HCT116 (cell line): ENCODE measurements around the gene FNDC11. TPM values are rescaled to one million over a fixed set of nuclear protein-coding genes. Genes with fewer than 3 reads are reported as not detected.

ENCODE experiments used
- ATAC-seq: fragments of 200-7000 bp; cut with Tn5 transposase; 2 replicates; pipeline ENCODE4 v1.9.1; 2020; ENCODE audit warnings: mild to moderate bottlenecking, moderate library complexity
- BruUV-seq: library from RNA; stranded (reverse); fragments of 400-500 nt; replicated peaks from 2 replicates; lab custom pipeline; 2021; lab: Mats Ljungman, UMichigan
- CTCF ChIA-PET: fragments of 300-600 bp; sonication (Branson Sonifier 250); formaldehyde crosslinking; loops from one replicate; lab custom pipeline; 2021; ENCODE audit warnings: antibody characterized with exemption; lab: Charles Lee
- POLR2A ChIA-PET: fragments of 300-600, 350-600 bp; sonication (Branson Sonifier 250); formaldehyde crosslinking; loops from one replicate; lab custom pipeline; 2021; ENCODE audit warnings: antibody characterized with exemption; lab: Charles Lee
- RAD21 ChIA-PET, 2 experiments: fragments of 300-600 bp; sonication (Branson Sonifier 250); formaldehyde crosslinking; loops; one replicate each; lab custom pipeline; 2023; ENCODE audit warnings: low total read pairs in 2 of 2; ENCODE audit not compliant: uncharacterized antibody in 2 of 2, unreplicated experiment in 2 of 2, low non-redundant PET in 1 of 2; lab: Charles Lee
- DNase-seq: peaks from one replicate; pipeline ENCODE4 v3.0.0-alpha.2; 2010; ENCODE audit warnings: low read depth, low spot score
- H2AFZ ChIP-seq: fragments of 200-600 bp; shearing (Covaris generic), sonication (generic); 2 replicates; pipeline ENCODE4 v1.6.1; 2017; ENCODE audit warnings: low read depth, mixed run types, mixed read lengths, antibody characterized with exemption, low read length; ENCODE audit not compliant: poor library complexity, severe bottlenecking
- H3K27ac ChIP-seq: 2 replicates; pipeline ENCODE4 v1.5.1; 2012; ENCODE audit warnings: low read depth, low read length
- H3K27me3 ChIP-seq: fragments of 200-600 bp; sonication (generic); 2 replicates; pipeline ENCODE4 v1.6.1; 2016; ENCODE audit warnings: mixed run types, low read length, mixed read lengths; ENCODE audit not compliant: insufficient read depth
- H3K36me3 ChIP-seq, 2 experiments: fragments of 200-500 bp in 1 of 2; fragments of 200-600 bp in 1 of 2; sonication (Bioruptor generic) in 1 of 2; sonication (generic) in 1 of 2; 2 replicates each; pipeline versions ENCODE4 v1.5.1 to v1.6.1; 2014 to 2016; ENCODE audit warnings: low read length in 2 of 2, inconsistent platforms in 1 of 2, mixed read lengths in 1 of 2, mixed run types in 1 of 2; ENCODE audit not compliant: insufficient read depth in 2 of 2, control insufficient read depth in 1 of 2
- H3K4me1 ChIP-seq, 2 experiments: fragments of 200-600 bp in 1 of 2; sonication (generic) in 1 of 2; 2 replicates each; pipeline versions ENCODE4 v1.5.1 to v1.6.1; 2012 to 2017; ENCODE audit warnings: low read length in 2 of 2, inconsistent platforms in 1 of 2, mild to moderate bottlenecking in 1 of 2, mixed read lengths in 1 of 2, mixed run types in 1 of 2, moderate library complexity in 1 of 2; ENCODE audit not compliant: insufficient read depth in 2 of 2, control insufficient read depth in 1 of 2
- H3K4me2 ChIP-seq: fragments of 200-600 bp; sonication (generic); 2 replicates; pipeline ENCODE4 v1.6.1; 2017; ENCODE audit warnings: mixed run types, low read length, mixed read lengths
- H3K4me3 ChIP-seq, 2 experiments: fragments of 200-600 bp in 1 of 2; sonication (generic) in 1 of 2; replicated peaks in 1 of 2; 2 replicates each; pipeline ENCODE4 v1.5.1; 2011 to 2016; ENCODE audit warnings: low read length in 2 of 2, control low read depth in 1 of 2, low read depth in 1 of 2, mild to moderate bottlenecking in 1 of 2, mixed read lengths in 1 of 2, mixed run types in 1 of 2
- H3K79me2 ChIP-seq: fragments of 200-600 bp; sonication (generic); 2 replicates; pipeline ENCODE4 v1.6.1; 2017; ENCODE audit warnings: mild to moderate bottlenecking, mixed run types, low read length, moderate library complexity, mixed read lengths; ENCODE audit not compliant: insufficient read depth
- H3K9ac ChIP-seq: fragments of 200-600 bp; sonication (generic); 2 replicates; pipeline ENCODE4 v1.6.1; 2016; ENCODE audit warnings: low read length, mixed read lengths
- H3K9me2 ChIP-seq: fragments of 200-600 bp; sonication (generic), shearing (Covaris generic); 2 replicates; pipeline ENCODE4 v1.6.1; 2017; ENCODE audit warnings: mixed run types, mild to moderate bottlenecking, moderate library complexity; ENCODE audit not compliant: insufficient read depth
- H3K9me3 ChIP-seq, 2 experiments: fragments of 200-500 bp in 1 of 2; fragments of 200-600 bp in 1 of 2; sonication (Bioruptor generic) in 1 of 2; sonication (generic) in 1 of 2; 2 replicates each; pipeline ENCODE4 v1.6.1; 2014 to 2017; ENCODE audit warnings: low read length in 2 of 2, mixed read lengths in 2 of 2, inconsistent platforms in 1 of 2, low read depth in 1 of 2, mild to moderate bottlenecking in 1 of 2, mixed run types in 1 of 2, moderate library complexity in 1 of 2; ENCODE audit not compliant: control insufficient read depth in 1 of 2, insufficient read depth in 1 of 2
- H4K20me1 ChIP-seq: fragments of 200-600 bp; sonication (generic), shearing (Covaris generic); 2 replicates; pipeline ENCODE4 v1.6.1; 2017; ENCODE audit warnings: mixed run types, mild to moderate bottlenecking, moderate library complexity; ENCODE audit not compliant: insufficient read depth
- CBX3 ChIP-seq: IDR thresholded peaks from 2 replicates; pipeline ENCODE4 v1.6.1; 2012; ENCODE audit warnings: low read depth
- EGR1 ChIP-seq: IDR thresholded peaks from 2 replicates; pipeline ENCODE4 v1.6.1; 2012; ENCODE audit warnings: low read depth
- ELF1 ChIP-seq: IDR thresholded peaks from 2 replicates; pipeline ENCODE4 v1.6.1; 2012; ENCODE audit warnings: low read depth, borderline replicate concordance
- EZH2 ChIP-seq: fragments of 200-600 bp; sonication (generic); IDR thresholded peaks from 2 replicates; pipeline ENCODE4 v1.6.1; 2017; ENCODE audit warnings: antibody characterized with exemption, mixed run types
- EZH2phosphoT487 ChIP-seq: fragments of 200-600 bp; IDR thresholded peaks from 2 replicates; pipeline ENCODE4 v1.6.1; 2018; ENCODE audit warnings: antibody characterized with exemption, borderline replicate concordance
- FOSL1 ChIP-seq: IDR thresholded peaks from 2 replicates; pipeline ENCODE4 v1.6.1; 2012; ENCODE audit warnings: low read depth
- JUND ChIP-seq: IDR thresholded peaks from 2 replicates; pipeline ENCODE4 v1.6.1; 2012
- POLR2A ChIP-seq: IDR thresholded peaks from 2 replicates; pipeline ENCODE4 v1.7.0; 2011; ENCODE audit warnings: borderline replicate concordance; ENCODE audit not compliant: insufficient read depth, insufficient read length; ENCODE audit errors: extremely low read depth
- POLR2AphosphoS5 ChIP-seq: IDR thresholded peaks from 2 replicates; pipeline ENCODE4 v1.6.1; 2011; ENCODE audit warnings: mild to moderate bottlenecking, low read depth, low read length, moderate library complexity
- RAD21 ChIP-seq: IDR thresholded peaks from 2 replicates; pipeline ENCODE4 v1.6.1; 2012; ENCODE audit warnings: low read depth, mild to moderate bottlenecking
- SP1 ChIP-seq: IDR thresholded peaks from 2 replicates; pipeline ENCODE4 v1.6.1; 2012; ENCODE audit warnings: low read depth
- TCF7L2 ChIP-seq: IDR thresholded peaks from 2 replicates; pipeline ENCODE4 v1.7.0; 2011; ENCODE audit warnings: borderline replicate concordance, inconsistent platforms; ENCODE audit not compliant: insufficient read depth, insufficient read length; ENCODE audit errors: extremely low read depth
- ZFX ChIP-seq: fragments of 450-650 bp; IDR thresholded peaks from 2 replicates; pipeline ENCODE4 v1.6.1; 2017
- intact Hi-C: fragments of 100-400 bp; cut with micrococcal nuclease; formaldehyde crosslinking; loops from 2 replicates; pipeline ENCODE4 v1.10.0; 2022
- total RNA-seq: library from RNA; stranded (reverse); gene quantifications from one replicate; pipeline ENCODE4 v1.2.1, GENCODE V29; 2021; ENCODE audit not compliant: unreplicated experiment
- TF ChIP-seq, protein P1 (sequence below): IDR thresholded peaks from 2 replicates; pipeline ENCODE4 v1.6.1; 2012
- TF ChIP-seq, protein P2 (sequence below): IDR thresholded peaks from 2 replicates; pipeline ENCODE4 v1.6.1; 2011; ENCODE audit warnings: mild to moderate bottlenecking, low read length, moderate library complexity; ENCODE audit not compliant: insufficient replicate concordance; ENCODE audit errors: extremely low read depth

Gene FNDC11
- total RNA-seq, 1 experiment from 2014 or later: 5.5 TPM

DNA sequence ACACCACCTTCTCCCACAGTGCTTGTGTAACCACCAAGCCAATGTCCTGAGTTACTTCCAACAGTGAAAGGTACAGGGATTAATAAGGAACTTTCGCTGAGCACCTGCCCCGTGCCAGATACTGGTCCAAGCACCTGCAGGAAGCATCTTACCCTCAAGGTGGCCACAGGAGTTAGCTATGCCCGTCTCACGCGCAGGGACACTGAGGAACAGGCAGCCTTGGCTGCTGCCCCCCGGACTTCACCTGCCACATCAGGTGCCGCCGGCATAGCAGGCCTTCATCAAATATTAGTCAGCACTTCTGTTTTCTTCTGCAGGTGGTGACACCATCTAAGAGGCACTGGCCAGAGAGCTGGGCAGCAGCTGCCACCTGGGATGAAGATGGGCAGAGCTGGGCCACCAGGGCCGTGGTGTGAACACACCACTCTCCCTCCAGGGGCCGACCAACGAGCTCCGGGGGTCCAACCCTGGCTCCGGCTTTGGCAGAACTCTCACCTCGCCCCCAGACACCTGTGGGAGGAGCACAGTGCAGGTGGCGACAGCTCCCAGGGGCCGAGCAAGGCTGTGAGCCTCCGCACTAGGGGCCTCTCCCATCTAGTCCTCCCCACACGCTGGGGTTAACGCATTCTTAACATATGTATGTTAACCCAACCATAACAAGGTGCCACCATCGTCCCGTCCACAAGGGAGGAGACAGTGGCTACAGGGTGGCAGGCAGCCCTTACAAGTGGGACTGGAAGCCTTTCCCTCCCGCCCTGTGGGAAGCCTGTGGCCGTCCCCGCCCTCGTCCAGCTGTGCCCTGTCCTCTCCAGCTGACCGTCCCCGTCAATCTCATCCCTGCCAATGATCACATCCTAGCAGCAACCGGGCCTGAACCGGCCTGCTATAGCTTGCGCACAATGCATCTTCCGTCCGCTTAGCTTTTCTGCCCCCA is 36.3 kb upstream of the FNDC11 start:
- DNase-seq (no peak), ATAC-seq (no peak)
- CTCF ChIA-PET: interaction anchor here (1.1 kb wide), 1 partner anchor 295 kb away, joined by 3 read pairs; no protein-coding TSS in a partner anchor
- Histone ChIP-seq H2AFZ (no peak overlapping the region), H3K4me3 (no peak overlapping the region), H3K9me2 (no peaks in the 10 kb centered on the region), H3K4me1 (peaks cover 5 to 24% of the 10 kb centered on the region in 2 experiments; a peak in 3 of 4 replicates), H3K9me3 (no peaks in the 10 kb centered on the region; a peak in 1 of 4 replicates), H3K27ac (no peak overlapping the region), H3K36me3 (peaks cover under 1 to 15% of the 10 kb centered on the region in 2 experiments; a peak in 3 of 4 replicates), H3K9ac (no peak overlapping the region), H3K4me2 (no peak overlapping the region), H3K79me2 (peaks cover 17% of the 10 kb centered on the region), H4K20me1 (no peaks in the 10 kb centered on the region), H3K27me3 (peaks cover 5% of the 10 kb centered on the region; the same call in 1 of the 2 replicates)
- RAD21 ChIA-PET: no interaction called here
- intact Hi-C loops: no loop called here
- POLR2A ChIA-PET: no interaction called here
- TF ChIP-seq JUND: no peak
- TF ChIP-seq, protein P1, sequence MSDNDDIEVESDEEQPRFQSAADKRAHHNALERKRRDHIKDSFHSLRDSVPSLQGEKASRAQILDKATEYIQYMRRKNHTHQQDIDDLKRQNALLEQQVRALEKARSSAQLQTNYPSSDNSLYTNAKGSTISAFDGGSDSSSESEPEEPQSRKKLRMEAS: no peak
- TF ChIP-seq EZH2phosphoT487: no peak
- no peak for TF ChIP-seq EZH2
- TF ChIP-seq TCF7L2: no peak
- TF ChIP-seq ELF1: no peak
- no peak for TF ChIP-seq EGR1
- TF ChIP-seq POLR2A: no peak
- BruUV-seq: no TSS peak

DNA sequence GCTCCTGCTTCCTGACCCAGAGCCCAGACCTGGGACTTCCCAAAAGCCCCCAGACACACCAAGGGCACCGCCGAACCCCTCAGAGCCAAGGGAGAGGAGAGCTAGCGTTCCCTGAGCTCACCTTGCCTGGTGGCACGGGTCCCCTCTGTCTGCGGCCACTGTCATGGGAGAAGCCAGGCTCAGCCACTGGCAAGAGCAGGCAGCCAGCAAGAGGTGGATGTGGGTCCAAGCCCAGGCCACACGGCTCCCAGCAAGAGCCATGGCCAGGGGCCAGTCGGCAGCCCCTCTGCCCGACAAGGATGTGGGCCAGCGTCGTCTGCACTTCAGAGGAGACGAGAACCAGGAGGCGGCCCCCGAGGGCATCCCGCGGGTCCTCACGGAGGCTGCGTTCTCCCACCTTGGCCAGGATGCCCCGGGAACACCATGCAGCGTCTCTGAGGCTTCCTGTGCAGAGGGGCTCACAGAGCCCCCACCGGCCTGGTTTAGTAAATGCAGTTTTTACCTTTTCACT is 35.6 kb upstream of the FNDC11 start:
- intact Hi-C loops: no loop called here
- ChIA-PET POLR2A (no interaction called here), RAD21 (no interaction called here), CTCF (interaction anchor here (1.1 kb wide), 1 partner anchor 296 kb away, joined by 3 read pairs; no protein-coding TSS in a partner anchor)
- Histone ChIP-seq H3K9ac (no peak overlapping the region), H3K36me3 (peaks cover 6 to 21% of the 10 kb centered on the region in 2 experiments), H3K4me3 (no peak overlapping the region), H2AFZ (no peak overlapping the region), H3K9me3 (peaks cover 5% of the 10 kb centered on the region in 2 experiments; a peak in 2 of 4 replicates), H3K27me3 (no peaks in the 10 kb centered on the region), H4K20me1 (no peaks in the 10 kb centered on the region), H3K9me2 (no peaks in the 10 kb centered on the region), H3K79me2 (peaks cover 21% of the 10 kb centered on the region), H3K4me2 (no peak overlapping the region), H3K27ac (no peak overlapping the region), H3K4me1 (peaks cover 5 to 28% of the 10 kb centered on the region in 2 experiments; a peak in 3 of 4 replicates)
- DNase-seq: no peak
- no TSS peak for BruUV-seq
- no peak for ATAC-seq
- TF ChIP-seq, protein P2, sequence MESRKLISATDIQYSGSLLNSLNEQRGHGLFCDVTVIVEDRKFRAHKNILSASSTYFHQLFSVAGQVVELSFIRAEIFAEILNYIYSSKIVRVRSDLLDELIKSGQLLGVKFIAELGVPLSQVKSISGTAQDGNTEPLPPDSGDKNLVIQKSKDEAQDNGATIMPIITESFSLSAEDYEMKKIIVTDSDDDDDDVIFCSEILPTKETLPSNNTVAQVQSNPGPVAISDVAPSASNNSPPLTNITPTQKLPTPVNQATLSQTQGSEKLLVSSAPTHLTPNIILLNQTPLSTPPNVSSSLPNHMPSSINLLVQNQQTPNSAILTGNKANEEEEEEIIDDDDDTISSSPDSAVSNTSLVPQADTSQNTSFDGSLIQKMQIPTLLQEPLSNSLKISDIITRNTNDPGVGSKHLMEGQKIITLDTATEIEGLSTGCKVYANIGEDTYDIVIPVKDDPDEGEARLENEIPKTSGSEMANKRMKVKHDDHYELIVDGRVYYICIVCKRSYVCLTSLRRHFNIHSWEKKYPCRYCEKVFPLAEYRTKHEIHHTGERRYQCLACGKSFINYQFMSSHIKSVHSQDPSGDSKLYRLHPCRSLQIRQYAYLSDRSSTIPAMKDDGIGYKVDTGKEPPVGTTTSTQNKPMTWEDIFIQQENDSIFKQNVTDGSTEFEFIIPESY: no peak
- TF ChIP-seq JUND (no peak), RAD21 (no peak), FOSL1 (no peak), SP1 (no peak), EZH2 (no peak), CBX3 (no peak), EGR1 (no peak), ZFX (no peak), EZH2phosphoT487 (no peak), POLR2AphosphoS5 (no peak), POLR2A (no peak), TCF7L2 (no peak)
- TF ChIP-seq, protein P1: no peak
